GM13976 (cell line): ENCODE results near the gene RMRP.

Experiments used
- DNase-seq: peaks from one replicate; pipeline ENCODE4 v3.0.0; 2012; ENCODE audit warnings: low spot score
- CTCF ChIP-seq: IDR thresholded peaks from 2 replicates; pipeline ENCODE4 v1.5.1; 2012; ENCODE audit warnings: borderline replicate concordance, mild to moderate bottlenecking; ENCODE audit not compliant: insufficient read depth; ENCODE audit errors: extremely low read depth, missing control alignments, control extremely low read depth
- in situ Hi-C: fragments of 300-500 bp; cut with MboI; formaldehyde crosslinking; loops from one replicate; pipeline ENCODE4 v1.12.0; 2022; ENCODE audit warnings: low sequenced_read_pairs, mixed read lengths, inconsistent platforms; ENCODE audit not compliant: unreplicated experiment

Gene RMRP

GRCh38 chr9:35691334-35691650 is 33.5 kb upstream of the RMRP start:
- in situ Hi-C loops: no loop called here
- TF ChIP-seq CTCF: no peak
- DNase-seq: no peak

DNA sequence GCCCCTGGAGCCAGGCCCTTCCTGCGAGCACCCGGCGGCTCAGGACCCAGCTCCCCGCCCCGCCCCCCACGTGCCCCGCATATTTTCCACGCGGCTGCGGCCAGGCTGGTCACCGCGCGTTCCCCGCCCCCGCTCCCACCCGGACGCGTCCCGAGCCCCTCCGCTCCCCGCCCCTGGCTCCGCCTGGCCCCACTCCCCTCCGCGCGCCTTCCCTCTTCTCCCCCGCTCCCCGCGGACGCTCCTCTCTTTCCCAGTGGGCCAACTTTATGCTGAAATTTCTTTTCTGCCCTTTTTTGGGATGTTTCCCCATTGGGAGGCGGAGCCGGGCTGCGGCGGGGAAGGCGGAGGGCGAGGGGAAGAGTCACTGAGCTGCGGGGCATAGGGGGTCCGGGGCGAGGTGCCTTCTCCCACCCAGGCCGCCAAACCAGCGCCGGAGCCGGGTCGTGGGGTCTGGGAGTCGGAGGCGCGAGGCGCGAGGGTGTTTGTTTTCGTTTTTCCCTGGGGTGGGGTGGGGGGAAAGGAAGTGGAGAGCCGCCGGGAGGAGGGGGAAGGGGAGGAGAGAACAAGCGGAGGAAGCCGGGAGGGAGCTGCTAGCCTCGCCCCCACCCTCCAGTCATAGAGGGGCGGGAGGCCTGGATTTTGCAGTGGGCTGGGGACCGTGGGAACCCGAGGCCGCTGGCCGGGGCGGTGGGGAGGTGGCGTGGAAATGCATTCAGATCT is 33.0 kb upstream of the RMRP start:
- no peak for TF ChIP-seq CTCF
- in situ Hi-C loops: no loop called here
- DNase-seq: peak; percentile 71

DNA sequence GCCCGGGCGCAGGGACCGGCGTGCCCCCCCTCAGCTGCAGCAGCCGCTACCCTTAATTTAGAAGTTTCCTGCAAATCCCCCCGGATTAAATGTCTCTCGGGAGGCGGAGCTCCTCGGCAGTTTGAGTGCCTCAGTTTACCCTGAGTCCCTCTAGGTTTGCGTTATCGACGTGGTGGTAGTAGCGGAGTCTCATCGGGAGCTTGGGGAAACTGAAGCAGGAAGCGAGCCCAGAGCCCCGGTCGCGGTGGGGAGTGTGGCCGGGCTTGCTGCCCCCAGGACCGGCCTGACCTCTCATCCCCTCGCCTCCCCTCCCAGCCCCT is 32.4 kb upstream of the RMRP start:
- no peak for TF ChIP-seq CTCF
- in situ Hi-C loops: no loop called here
- no peak for DNase-seq

- no peak for TF ChIP-seq CTCF
- in situ Hi-C loops: no loop called here
- peak; percentile 69 for DNase-seq
Observed at GRCh38 chr9:35689542-35690293, 31.9 kb upstream of the RMRP start, which contains the start of gene TPM2. TSS of gene TPM2 (minus strand) at chr9:35689925. CDS start at chr9:35689817, 108 bp downstream.

DNA sequence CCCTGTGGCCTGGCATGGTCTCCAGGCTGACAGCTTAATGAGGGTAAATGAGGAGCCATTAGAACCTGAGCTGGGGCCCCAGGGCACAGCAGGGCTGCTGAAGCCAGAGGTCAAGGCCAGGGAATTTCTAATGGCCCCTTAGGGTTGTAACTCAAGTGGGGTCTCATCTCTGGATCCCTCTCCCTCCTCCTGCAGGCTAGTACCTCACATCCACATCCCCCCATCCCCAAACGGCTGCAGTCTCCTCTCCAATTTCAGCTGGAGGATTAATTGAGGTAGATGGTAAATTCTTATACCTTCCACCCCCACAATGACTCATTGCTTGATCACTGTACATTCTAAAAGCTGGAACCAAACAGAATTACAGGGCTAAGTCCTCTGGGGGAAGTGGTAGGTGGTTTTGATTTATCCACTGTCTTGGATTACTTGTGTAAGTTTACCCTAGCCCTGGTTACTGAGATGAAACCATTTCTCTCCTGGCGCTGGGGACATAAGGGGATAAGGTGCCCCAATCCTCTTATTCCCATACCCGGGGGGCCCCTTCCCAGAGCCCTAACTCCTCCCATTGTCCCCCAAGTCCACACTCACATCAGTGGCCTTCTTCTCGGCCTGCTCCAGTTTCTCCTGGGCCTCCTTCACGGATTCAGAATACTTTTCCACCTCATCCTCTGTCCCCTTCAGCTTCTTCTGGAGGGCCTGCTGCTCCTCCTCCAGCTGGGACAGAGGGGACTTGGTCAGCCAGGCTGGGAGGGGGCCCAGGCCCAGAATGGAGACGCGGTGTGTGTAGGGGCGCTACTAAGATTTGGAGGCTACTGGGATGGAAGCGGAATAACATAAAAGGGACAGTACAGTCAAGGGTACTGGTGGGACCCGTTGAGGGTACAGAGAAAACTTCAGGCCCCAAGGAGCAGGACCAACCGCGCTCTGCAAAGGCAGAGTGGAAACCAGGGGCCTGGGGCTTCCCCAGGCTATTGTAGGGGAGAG is 31.0 kb upstream of the RMRP start:
- in situ Hi-C loops: no loop called here
- DNase-seq: no peak
- no peak for TF ChIP-seq CTCF

DNA sequence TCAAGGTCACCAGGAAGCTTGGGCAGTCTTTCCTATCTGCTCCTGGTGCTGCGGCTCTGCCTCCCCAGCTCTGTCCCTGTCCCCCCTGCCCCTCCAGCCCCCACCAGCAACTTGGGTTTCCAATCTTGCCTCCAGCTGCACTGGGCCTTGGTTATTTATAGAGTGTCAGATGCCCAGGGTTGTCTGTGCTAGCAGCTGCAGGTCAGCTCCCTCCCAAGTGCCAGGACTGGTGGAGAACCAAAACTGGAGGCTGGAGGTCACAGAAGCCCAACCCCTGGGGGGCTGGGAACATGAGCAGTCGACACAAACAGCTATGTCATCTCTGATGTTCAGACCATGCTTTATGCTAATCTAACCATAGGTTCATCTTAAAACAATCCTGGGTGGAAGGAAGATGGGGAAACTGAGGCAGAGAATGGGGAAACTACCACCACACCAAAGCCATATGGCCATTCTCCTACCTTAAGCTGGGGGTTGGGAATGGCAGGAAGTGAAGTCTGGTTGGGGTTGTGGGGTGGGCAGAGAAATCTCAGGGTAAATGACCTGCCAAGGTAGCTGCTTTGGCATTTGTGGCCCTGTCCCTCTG is 30.2 kb upstream of the RMRP start:
- in situ Hi-C loops: no loop called here
- DNase-seq: no peak
- TF ChIP-seq CTCF: no peak
